GM04504 (cell line): ENCODE data around the gene SLC17A9.

Experiments used
- DNase-seq: peaks from one replicate; pipeline ENCODE4 v3.0.0-alpha.2; 2012; ENCODE audit warnings: low read depth

SLC17A9 gene

DNA sequence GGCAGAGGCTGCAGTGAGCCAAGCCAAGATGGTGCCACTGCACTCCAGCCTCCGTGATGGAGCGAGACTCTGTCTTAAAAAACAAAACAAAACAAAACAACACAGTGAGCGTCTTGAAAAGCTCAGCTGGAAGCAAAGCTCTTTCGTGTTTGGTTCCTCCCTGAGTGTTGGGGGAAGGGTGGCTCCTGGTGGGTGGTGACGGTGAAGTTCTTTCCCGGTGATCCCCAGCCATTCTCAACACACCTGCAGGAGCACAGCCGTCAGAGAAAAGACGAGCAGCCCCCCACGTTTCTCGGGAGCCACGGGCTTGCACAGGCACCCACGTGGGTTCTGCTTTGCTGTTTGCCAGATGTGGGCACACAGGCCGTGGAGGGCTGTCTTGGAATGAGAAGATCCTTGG lies 51.0 kb downstream of the SLC17A9 start:
- DNase-seq, result no peak

DNA sequence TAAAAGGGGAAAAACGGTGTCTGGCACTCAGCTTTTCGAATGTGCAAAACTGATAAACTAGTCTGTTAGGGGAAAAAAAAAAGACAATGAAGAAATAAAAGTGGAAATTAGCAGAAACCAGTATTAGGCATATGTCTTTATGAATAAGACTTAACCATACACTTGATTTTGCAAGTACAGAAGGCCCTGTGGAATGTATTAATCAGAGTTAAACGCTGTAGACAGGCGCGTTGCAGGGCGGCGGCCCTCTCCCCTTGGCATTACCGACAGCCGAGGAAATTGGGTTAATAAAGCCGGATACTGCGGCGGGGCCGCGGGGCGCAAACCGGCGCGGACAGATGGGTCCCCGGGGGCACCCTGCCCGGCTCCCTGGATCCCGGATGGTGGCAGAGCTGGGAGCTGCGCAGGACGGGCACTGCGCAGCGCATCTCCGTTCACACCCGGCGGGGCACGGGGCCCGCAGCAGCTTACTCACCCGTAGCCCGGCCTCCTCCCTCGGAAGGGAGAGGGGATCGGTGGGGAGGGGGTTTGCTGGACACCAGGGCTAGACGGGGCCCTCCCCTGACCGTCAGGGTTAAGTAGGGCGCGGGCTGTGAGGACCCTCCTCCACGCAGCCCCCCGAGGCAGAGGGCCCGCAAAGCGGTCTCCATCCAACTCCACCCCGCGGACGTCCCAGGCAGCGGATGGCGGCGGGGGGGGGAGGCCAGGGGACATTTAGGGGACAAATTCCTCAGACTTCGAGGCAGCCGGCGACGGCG lies 52.3 kb downstream of the SLC17A9 start:
- no peak for DNase-seq

DNA sequence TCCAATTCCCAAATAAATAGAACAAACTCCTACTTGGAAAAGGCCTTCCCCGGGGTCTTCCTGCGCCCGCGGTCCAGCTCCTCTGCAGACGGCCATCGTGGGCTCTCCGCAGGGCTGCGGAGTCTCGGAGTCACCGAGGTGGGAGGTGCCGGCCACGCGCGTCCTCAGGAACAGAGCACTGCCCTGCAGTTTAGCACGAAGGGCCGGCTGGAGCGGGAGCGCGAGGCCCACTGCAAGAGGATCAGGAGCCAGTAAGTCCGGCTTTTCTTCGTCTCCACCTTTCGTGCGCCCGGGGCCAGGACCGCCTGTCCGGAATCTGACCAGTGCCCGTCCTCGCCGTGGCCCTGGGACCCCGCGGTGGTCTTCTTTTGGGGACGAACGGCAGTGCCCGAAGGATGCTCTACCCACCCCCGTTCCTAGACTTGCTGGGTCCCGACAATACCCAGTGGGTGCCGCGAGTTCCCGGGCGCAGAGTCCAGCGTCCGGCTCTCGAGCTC lies 52.9 kb downstream of the SLC17A9 start:
- DNase-seq, result no peak

DNA sequence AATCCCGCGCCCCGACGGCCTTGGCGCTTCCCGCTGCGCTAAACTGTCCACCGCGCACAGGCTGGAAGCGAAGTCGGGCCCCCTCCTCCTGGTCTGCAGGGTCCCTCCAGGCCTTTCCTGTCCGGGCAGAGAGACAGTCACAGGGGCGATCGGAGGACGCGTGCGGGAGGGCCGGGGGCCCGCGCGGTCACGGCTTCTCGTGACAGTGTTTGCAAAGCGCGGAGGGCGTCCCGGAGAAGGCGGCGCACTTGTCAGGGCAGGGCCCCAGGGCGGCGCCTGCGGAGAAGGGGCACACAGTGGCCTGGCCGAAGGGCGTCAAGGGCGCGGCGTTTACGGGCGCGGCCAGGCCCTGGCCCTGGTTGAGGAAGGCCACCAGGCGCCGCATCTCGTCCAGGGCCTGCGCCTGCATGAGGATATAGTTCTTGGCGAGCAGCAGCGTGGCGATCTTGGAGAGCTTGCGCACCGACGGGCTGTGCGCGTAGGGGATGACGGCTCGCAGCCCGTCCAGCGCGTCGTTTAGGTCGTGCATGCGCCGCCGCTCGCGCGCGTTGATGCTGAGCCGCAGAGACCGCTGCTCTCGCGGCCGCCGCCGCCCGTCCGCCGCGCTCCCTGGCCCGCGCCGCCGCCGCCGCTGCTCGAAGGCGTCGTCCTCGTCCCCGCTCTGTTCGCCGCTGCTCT lies 53.5 kb downstream of the SLC17A9 start:
- DNase-seq, result no peak

DNA sequence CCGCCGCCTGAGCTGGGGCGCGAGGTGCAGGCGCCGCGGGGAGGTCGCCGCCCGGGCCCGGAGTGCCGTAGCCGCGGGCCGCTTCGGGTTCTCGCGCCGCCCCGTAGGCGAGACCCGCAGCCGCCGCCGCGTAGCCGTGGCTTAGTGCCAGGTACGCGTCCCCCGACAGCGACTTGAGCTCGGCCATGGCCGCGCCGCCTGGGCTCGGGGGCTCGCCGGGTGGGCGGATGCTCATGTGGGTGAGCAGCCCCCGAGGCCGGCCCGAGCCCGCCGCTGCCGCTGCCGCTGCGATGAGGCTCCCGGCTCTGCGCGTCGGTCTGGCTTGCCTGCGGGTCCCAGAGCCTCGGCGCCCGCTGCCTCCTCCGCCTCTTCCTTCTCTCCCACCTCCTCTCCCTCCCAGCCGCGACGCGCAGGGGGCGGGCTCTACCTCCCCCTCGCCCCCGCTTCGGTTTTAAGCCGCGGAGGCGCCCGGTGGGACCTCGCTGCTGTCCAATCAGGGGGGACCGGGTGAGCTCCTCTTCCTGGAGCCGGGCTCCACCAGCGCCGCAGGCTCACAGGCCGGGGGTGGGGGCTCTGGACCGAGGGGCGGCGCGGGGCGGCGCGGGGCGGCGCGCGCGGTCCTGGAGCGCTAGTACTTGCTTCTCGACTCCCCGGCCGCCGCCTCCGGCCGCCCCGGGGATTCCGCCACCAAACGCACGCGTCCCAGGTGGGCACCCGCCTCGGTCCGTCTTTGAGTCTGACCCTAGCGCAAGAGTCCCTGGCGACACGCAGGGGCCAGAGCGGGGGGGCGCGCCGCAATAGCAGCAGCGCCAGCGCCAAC lies 54.2 kb downstream of the SLC17A9 start, which contains the start of gene BHLHE23:
TSS of gene BHLHE23 (minus strand) at position 425 of the 820 bp plus-strand sequence. CDS start at position 235, 190 bp downstream.
- no peak for DNase-seq

DNA sequence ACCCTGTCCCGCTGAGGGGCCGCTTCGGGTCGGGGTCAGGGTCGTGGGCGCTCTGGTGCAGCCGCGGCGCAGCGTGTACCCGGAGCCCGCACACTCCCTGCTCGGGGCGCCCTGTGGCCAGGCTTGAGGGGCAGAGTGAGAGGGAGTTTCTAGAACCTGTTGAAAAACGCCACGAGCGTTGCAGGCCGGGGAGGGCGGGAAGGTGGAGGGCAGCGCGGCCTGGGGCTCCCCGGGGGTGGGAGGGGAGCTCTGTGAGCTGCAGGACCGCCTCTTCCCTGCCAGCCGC lies 54.8 kb downstream of the SLC17A9 start:
- DNase-seq, result no peak

DNA sequence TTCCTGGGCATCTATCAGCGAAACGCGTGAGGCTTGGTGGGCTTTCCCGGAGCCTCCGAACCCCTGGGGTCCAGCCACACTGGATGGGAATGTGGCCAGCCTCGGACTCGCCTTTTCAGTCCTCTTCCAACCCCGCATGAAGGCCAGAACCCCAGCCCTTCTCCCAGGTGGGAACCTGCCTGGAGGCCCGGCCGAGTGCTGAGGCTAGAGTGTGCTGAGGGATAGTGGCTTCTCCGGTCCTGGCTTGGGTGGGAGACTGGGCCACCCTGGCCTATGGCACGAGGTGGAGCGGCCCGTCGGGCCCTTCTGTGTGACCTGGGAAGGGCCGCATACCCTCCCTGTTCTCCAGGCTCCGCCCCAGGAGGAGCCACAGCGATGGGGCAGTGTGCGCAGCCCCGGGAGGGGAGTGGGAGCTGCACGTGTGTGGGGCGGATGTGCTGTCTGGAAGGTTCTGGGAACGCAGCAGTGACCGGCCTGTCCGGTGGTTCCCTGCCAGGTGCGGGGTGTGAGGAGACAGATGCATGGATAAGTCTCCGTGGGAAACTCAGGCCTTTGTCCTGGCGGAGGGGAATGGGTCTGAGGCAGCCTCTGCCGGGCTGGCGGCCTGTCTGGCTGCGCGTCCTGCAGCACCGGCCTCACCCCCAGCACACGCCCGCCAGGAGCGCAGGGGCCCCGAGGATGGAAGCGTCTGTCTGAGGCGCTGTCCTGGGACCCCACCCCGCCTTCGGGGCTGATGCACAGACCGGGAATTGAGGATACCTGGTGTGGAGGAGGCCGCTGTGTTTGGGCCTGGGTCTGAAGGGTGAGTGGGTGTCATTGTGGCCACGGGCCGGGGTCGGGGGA lies 55.4 kb downstream of the SLC17A9 start:
- DNase-seq, result no peak

DNA sequence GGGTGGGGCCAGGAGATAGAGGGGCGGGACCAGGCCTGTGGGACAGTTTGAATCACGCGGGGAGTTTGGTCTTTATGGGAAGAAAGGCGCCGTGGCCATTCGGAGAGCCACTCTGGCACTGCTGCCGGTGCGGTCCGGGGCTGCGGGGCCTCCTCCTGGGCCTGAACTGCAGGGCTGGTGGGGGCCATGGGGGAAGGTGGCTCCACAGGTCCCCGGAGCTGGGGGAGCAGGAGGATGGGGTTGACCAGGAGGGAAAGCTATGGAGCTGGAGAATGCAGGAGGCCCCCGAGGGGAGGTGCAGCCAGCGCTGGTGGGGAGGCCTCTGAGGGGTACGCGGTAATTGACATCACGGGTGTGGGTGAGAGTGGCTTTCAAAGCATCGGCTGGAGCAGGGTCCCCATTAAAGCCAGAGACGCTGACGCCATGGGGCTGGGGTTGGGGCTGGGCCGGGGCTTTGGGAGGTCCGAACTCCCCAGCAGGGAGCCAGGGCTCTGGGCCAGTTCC lies 56.1 kb downstream of the SLC17A9 start:
- DNase-seq, result no peak

DNA sequence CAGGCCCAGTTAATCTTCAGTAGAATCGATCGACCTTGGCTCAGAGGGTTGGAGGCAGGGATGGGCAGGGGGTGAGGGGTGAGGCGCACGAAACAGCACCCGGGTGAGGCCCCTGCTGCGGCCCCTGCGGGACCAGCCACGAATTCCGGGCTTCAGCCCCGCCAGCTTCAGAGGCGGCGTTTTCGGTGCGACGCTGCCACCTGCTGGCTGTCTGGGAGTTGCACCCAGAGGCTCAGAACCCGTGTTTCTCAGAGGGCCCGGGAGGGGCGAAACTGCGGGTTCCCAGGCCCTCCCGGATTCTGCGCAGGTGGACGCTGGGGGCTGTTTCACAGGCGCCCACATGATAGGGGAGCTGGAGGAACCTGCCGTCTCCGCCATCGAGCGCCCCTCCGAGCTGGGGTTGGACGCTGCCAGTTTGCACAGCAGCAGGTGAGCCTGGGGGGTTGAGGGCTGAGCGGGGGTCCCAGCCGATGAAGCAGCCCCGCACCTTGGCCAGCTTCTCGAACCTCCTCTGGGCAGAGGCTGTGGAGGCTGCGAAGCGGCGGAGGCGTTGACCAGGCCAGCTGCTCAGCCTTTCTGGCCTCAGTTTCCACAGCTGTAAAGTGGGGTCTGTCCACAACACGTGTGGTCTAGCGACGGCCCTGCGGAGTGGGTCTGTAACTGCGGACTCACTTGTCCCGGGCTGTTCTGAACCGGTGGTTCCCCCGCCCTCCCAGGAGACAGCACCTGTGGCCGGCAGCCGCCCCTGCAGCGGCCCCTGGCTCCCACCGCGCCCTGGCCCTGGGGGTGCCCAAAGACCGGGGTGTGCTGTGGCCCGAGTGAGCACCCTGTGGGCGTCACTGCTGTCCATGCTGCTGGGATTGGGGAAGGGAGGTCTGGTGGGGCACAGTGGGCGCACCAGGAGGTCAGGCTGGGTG lies 56.8 kb downstream of the SLC17A9 start:
- peak; percentile 19 for DNase-seq

DNA sequence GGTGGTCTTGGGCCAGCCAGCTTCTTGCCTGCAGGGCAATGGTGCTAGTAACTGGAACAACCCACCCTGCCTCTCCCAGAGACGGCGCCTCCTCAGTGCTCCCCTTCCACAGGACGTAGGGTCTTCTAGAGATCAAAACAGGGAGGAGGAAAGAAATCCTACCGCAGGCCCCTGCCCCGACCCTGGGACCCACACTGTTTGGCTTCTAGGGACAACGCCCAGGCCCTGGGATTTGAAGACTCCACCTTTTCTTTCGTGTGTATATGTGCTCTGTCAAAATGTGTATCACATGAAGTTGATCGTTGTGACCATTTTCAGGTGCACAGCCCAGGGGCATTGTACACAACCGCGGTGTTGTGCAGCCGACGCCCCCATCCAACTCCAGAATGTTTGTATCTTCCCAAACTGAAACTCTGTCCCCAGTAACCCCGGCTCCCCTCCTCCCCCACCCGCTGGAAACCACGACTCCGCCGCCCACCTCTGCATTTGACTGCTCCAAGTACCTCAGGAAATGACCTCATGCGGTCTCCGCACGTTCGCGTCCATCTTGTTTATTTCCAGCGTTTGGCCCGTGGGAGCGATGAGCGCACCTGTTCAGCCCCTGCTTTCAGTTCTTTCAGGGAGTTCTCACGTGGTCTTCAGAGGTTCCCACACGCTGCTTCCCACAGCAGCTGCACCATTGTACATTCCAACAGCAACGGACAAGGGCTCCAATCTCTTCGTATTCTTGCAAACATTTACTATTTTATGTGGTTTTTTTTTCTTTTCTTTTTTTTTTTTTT lies 57.7 kb downstream of the SLC17A9 start:
- DNase-seq, result no peak

DNA sequence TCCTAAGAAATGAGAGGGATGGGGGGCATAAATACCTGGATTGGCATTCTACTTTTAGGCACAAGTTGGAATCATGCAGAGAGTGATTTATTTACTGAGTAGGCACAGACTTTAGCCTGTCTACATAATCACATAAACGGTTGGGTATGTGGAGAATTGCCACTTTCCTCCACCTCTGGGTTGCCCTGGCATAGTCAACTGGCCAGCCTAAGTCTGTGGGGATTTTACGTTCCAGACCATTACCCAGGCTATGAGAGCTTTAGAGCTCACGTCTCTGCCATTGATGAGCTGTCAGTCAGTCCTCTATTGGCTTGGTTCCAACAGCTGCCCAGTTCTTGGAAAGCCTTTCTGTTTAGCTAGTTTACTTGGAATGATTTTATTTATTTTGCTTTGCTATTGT lies 59.3 kb downstream of the SLC17A9 start:
- no peak for DNase-seq

DNA sequence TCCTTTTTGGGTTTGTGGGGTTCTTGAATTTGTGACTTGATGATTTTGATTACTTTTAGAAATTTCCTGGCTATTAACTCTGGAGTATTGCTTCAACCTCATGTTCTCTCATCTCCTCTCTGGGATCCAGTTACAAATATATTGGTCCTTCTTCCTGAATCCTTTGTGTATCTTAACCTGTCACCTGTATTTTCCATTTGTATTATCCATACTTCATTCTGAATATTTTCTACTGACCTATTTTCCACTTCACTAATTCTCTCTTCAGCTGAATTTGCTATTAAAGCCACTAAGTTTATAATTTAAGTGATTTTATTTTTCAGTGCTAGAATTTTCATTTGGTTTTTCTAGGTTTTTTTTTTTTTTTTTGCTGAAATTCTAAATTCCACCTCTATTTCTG lies 60.7 kb downstream of the SLC17A9 start:
- DNase-seq, result no peak

DNA sequence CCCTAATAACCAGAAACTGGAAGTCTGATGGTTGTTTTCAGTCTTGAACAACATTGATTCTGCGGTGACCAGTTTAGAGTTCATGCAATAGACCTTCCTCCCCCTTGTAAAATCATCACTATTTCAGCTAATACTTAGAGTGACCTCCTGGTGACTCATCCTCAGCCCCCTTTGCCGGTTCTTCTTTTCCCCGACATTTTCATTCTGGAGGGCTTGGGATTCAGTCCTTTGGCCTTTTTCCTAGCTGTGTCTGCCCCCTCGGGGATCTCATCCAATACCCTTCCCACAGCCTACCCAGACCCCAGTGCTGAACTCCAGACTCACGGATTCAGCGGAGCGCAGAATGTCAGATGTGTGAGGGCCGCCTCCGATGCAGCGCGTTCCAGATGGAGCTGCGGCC lies 61.8 kb downstream of the SLC17A9 start:
- no peak for DNase-seq

DNA sequence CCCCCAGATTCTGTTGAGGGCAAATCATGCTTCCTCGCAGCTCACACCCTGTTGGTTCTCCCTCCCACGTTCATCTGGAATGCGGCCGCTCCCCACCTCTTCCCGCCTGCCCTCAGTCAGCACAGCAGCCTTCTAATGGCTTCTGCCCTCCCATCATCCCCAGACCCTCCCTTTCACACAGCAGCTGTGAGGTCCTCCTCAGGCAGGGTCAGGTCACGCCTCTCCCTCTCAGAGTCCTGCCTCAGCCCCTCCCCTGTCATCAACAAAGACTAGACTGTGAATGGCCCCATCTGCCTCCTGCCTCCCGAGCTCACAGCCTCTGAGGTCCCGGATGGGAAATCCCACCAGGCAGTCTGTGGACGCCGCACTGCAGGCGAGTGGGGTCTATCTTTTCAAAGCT lies 62.2 kb downstream of the SLC17A9 start:
- no peak for DNase-seq

DNA sequence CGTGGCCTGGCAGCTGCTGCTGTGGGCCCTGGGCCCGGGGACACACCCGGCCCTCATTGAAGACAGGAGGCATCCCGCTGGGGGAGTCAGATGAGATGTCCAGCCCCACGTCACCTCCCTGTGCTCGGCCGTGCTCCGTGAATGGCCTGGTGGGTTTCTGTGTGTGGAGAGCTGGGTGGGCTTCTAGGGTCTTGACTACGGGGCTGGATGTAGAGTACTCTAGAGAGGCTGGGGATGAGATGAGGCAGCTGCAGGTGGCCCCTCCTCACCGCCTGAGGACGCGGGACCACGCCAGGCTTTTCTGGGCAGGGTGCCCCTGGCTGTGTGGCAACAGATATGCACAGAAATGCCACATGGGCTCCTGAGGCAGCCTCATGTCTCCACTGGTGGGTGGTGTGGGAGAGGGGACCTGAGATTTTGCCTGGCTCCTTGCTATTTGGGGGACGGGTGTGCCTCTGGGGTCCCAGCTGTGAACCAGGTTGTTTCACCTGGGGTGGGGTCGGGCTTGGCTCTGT lies 62.7 kb downstream of the SLC17A9 start:
- DNase-seq, result no peak

DNA sequence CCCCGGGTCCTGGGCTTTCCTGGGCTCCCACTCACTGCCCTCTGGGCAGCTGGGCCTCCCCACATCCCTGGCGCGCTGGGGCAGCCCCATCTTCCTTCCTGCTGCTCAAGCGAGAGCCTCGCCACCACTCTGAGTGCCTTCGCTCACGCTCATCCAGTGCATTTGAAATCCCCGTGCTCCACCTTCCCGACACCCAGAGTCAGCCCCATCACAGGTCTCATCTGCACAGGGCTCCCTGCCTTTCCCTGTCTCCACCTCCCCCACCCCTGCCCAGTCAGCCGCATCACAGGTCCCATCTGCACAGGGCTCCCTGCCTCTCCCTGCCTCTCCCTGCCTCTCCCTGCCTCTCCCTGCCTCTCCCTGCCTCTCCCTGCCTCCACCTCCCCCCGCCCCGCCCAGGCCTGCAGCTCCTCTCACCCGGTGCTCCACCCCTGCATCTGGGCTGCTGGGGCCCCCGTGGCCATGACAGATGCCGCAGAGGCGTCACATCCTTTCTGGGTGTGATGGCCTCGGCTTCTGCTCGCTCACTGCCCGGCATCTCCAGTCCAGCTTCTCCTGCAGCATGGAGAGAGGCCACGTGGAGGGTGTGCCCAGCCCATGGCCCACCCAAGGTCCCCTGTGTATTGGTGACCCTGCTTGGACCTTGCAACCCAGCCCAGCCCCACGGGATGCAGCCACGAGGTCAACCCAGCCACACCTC lies 63.3 kb downstream of the SLC17A9 start:
- no peak for DNase-seq

DNA sequence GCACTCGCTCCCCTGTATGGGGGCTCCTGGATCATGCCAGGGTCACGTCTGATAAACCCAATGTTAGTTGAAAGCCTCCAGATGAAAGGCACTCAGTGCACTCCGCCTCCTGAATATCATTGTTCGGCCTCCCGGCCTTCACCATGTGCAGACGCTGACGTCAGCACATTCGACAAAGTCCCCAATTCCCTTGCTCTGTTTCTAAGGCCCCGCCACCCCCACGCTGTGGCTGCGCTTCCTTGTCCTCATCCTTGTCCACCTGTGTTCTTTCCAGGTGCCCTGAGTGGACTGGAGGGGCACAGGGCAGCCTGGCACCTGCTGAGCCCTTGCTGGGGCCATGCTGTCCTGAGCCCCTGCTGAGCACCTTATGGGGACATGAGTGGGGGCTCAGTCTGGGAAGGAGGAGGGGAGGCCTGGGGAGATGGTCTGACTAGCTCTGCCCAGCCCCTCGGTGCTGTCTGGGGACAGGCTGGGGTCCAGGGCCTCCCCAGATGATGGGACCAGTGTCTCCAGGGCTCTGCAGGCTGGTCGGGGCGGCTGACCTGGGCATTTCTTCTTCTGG lies 64.1 kb downstream of the SLC17A9 start:
- DNase-seq, result no peak

DNA sequence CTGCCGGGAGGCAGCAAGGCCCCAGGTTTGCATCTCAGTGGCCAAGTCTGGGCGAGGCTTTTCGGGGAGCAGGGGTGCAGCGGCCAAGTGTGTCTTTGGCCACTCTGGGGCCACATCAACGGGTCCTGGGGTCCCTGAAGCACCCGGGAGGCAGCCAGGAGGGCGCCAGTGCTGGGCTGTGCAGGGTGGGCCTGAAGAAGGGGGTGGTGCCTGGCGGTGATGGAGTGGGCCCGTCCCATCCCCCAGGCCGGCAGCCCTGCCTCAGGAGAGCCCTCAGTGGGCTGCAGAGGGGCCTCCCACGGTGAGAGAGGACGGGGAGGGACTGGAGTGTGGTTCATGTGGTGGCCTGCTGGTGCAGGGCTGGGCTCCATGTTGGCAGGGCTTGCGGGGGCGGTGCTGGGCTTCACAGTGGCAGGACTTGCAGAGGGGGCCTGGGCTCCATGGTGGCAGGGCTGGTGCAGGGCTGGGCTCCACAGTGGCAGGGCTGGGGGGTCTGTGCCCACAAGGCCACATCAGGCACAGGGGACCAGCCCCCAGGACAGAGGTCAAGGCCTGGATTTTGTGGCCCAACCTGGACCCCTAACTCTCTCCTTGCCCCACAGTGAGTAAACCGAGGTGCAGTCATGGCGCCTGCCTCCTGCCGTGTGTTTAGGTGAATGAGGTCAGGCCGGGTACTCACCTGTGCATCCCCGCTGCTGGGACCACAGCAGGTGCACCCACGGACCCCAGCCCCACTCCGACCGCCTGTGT lies 64.7 kb downstream of the SLC17A9 start:
- no peak for DNase-seq
